NCI-H187 treated with DMSO at 0.1 percent for 48 hours (cell line): ENCODE data around the gene ZNF630.
"Not testable (repeated sequence)": the region's sequence is repeated elsewhere in the genome, so short reads cannot be mapped to it uniquely, and the experiment has no call there.

Experiments
- DNase-seq: peaks from one replicate; lab custom pipeline; 2025; lab: John Stamatoyannopoulos, UW

ZNF630 gene

DNA sequence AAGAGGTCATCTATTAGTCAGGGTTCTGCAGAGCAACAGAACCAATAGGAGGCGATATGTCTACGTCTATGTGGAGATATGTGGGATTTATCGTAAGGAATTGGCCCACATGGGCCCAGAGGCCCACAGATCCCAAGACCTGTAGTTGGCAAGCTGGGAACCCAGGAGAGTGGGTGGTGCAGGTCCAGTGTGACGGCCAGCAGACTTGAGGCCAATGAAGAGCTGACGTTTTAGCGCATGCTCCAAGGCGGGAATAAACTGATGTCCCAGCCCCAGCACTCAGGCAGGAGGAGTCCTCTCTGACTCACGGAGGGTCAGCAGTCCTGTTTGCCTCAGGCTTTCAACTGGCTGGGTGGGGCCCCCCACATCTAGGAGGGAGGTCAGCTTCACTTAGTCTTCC lies 43.3 kb downstream of the ZNF630 start:
- DNase-seq: no peak

DNA sequence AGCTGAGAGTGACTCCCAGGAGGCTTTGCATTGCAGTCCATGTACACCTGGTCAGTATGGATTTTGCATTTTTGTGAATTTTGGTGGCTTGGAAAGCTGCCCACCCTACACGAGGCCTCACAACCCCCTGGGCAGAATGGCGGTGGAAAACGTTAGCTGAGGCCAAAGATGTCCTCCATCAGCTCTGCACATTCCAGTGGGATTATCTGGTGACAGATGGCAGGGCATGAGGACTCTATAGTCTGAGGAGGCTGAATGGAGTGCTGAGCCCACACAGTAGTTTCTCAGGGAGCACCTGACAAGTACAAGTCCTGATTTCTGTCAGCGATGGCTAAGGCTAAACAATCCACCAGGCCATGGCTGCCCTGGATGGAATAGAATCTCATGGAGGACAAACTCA lies 43.9 kb downstream of the ZNF630 start:
- DNase-seq: not testable (repeated sequence)

DNA sequence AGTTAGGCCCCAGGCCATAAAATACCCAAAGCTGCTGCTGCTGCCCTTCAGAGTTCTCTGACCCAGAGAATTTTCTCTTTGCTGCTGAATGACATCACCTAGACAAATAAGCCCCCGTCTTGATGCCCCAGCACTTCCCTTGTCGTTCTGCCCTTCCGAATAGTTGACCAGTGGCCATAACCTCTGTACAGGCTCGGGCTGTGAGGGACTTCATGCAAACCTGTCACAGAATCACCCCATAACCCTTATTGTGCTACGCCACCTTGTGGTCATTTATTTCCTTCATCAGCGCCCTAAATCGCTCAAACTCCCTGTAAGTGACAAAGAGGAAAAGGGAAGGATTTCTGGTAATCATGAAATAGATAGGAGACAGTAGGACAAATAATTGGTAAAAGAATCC lies 45.9 kb downstream of the ZNF630 start:
- no peak for DNase-seq

DNA sequence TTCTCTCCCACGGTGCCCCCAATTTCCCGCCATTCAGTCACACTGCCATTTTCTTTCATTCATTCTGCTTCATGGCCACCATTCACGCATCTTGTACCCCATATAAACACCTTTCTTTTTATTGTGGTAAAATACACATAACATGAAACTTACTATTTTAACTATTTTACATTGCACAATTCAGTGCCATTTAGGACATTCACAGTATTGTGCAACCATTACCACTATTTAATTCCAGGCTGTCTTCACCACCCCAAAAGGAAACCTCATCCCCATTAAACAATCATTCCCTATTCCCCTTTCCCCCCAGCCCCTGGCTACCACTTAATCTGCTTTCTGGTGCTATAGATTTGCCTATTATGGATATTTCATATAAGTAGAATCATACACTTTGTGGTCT lies 48.7 kb downstream of the ZNF630 start:
- no peak for DNase-seq

DNA sequence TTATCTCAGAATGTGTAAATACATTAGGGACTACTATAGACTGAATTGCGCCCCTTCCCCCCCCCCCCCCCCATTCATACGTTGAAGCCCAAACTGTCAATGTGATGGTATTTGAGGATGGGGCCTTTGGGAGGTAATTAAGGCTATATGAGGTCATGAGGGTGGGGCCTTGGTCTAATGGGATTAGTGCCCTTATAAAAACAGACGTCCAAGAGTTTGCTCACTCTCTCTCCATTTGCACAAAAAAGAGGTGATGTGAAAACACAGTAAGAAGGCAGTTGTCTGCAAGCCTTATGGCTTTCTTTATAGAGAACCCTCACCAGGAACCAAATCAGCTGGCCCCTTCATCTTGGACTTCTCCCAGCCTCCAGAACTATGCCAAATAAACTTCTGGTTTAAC lies 49.3 kb downstream of the ZNF630 start:
- no peak for DNase-seq

DNA sequence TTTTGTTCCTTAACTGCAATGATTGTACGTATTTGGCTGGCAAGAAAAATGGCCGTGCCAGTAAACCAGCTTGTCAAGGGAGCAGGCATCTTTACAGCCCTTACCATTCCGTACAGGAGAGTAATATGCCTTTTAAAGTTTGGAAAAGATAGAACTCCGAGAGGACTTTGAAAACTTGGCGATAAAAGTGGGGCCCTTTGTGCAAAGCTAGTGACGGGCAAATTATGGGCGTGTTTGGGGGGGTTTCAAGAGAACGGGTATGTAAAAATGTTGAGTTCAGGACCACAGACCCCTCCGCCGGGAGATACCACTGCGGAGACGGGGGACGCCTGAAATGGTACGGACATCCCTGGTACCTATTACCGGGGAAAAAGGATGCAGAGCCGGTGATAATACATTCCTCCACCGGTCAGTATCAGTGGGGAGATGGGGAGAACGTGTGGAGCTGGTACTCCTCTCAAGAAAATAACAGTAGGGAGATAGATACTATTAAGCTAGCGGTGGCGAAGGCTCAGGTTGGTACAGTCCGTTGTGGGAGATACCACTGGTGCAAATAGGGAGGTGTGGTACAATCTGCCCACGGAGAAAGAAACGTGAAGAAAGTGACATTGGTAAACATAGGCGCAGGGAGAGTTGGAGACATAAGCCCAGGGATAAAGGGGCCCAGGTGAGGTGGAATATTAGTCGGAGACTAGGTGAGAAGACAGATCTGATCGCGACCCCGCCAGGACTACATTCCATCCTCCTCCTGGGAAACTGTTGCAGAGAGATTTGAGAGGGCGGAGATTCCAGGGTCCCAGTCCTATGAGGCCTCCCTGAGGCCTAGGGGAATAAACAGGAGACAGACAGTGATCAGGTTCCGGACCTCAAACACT lies 50.2 kb downstream of the ZNF630 start:
- DNase-seq: peak; percentile 17

DNA sequence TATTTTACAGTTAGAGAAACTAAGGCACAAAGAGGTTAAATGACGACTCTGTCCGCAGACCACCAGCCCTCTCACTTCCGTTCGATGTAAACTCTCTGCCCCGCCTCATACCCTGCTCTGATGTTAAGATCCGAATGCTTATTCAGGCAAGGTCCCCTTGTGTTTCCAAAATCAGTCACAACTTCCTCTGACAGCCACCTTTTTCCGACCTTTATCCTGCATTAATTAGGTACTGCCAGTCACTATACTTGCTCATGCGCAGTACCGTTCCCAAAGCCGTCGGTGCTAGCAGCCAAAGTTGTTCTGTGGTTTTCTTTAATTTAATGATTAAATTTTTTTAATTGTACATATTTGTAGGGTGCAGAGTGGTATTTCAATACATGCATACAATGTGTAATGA lies 51.0 kb downstream of the ZNF630 start:
- DNase-seq: not testable (repeated sequence)

DNA sequence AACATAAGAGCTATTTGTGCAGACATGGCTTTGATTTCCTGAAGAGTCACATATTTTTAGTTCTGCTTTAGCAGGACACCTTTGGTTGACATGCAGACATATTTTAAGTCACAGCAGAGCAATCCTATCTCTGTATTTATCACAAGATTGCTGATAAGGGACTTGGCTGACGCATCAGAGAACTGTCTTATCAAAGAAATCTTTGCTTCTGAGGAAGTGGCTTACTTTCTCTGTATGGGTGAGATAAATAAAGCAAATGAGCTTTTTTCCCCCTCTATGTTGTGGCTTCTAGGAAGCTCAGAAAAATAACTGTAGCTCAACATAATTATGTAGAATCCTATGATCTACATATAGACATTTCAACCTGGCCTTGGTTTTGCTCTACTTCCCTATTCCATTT lies 51.5 kb downstream of the ZNF630 start:
- DNase-seq: not testable (repeated sequence)

DNA sequence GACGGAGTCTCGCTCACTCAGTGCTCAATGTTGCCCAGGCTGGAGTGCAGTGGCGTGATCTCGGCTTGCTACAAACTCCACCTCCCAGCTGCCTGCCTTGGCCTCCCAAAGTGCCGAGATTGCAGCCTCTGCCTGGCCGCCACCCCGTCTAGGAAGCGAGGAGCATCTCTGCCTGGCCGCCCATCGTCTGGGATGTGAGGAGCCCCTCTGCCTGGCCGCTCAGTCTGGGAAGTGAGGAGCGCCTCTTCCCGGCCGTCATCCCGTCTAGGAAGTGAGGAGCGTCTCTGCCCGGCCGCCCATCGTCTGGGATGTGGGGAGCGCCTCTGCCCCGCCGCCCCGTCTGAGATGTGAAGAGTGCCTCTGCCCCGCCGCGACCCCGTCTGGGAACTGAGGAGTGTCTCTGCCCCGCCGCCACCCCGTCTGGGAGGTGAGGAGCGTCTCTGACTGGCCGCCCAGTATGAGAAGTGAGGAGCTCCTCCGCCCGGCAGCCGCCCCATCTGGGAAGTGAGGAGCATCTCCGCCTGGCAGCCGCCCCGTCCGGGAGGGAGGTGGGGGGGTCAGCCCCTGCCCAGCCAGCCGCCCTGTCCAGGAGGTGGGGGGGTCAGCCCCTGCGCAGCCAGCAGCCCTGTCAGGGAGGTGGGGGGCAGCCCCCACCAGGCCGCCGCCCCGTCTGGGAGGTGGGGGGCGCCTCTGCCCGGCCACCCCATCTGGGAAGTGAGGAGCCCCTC lies 54.7 kb downstream of the ZNF630 start:
- not testable (repeated sequence) for DNase-seq

DNA sequence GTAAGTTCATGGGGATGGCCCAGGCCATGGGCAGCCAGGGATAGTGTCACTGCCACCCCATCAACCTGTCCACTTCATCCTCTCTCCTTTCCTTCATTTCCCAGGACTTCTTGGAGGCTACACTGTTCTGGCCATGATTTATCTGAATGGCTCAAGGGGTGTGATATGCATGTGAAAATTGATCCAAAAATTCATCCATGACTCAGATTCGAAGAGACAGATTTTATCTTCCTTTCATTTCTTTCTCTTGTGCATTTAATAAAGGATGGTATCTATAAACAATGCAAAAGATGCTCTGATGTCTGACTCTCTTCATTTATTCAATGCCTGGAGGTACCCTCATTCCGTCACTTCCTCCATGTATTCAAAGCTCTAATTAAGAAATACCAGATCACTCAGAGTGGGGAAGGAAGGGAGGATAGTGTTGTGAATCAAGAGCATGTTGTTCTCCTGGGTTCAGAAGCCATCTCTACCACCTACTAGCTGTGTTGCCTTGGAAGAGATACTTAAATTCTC lies 61.9 kb downstream of the ZNF630 start:
- not testable (repeated sequence) for DNase-seq
